Endothelial cell of umbilical vein (primary cell): ENCODE measurements around the gene MAX. TPM values are rescaled to one million over a fixed set of nuclear protein-coding genes. Genes with fewer than 3 reads are reported as not detected.

ENCODE experiments used
- BruUV-seq: library from RNA; stranded (reverse); fragments of 400-500 nt; replicated peaks from 2 replicates; lab custom pipeline; 2021; lab: Mats Ljungman, UMichigan
- CTCF ChIA-PET: fragments of 300-600, 350-600 bp; sonication (Branson Sonifier 250); formaldehyde crosslinking; loops from one replicate; lab custom pipeline; 2021; ENCODE audit warnings: antibody characterized with exemption, inconsistent platforms; lab: Charles Lee
- POLR2A ChIA-PET: fragments of 300-600, 350-600 bp; sonication (Branson Sonifier 250); formaldehyde crosslinking; loops from one replicate; lab custom pipeline; 2021; ENCODE audit warnings: antibody characterized with exemption, inconsistent platforms; lab: Charles Lee
- DNase-seq: peaks from one replicate; pipeline ENCODE4 v3.0.0-alpha.2; 2011; ENCODE audit warnings: low read depth, low spot score
- FAIRE-seq: peaks from 2 replicates; lab custom pipeline; 2011; peaks lifted over from hg19 to GRCh38; lab: Jason Lieb, UNC
- H2AFZ ChIP-seq: 2 replicates; pipeline ENCODE4 v1.6.0; 2012; ENCODE audit warnings: low read depth, low read length, control low read depth, inconsistent platforms
- H3K27ac ChIP-seq: 2 replicates; pipeline ENCODE4 v1.5.1; 2011; ENCODE audit warnings: low read depth, mild to moderate bottlenecking, control low read depth, low read length, moderate library complexity; ENCODE audit not compliant: insufficient read depth
- H3K27me3 ChIP-seq, 2 experiments: 2 replicates each; pipeline versions ENCODE4 v1.6.0 to v1.6.1; 2011; ENCODE audit warnings: low read length in 2 of 2, mixed read lengths in 1 of 2; ENCODE audit not compliant: control insufficient read depth in 2 of 2, insufficient read depth in 2 of 2
- H3K36me3 ChIP-seq, 2 experiments: 2 replicates in 1 of 2; 3 replicates in 1 of 2; pipeline ENCODE4 v1.5.1; 2011; ENCODE audit warnings: low read length in 2 of 2, mild to moderate bottlenecking in 1 of 2, moderate library complexity in 1 of 2; ENCODE audit not compliant: control insufficient read depth in 2 of 2, insufficient read depth in 2 of 2; ENCODE audit errors: extremely low read depth in 1 of 2
- H3K4me1 ChIP-seq: 3 replicates; pipeline ENCODE4 v1.5.1; 2011; ENCODE audit warnings: mild to moderate bottlenecking, low read length; ENCODE audit not compliant: control insufficient read depth, insufficient read depth; ENCODE audit errors: extremely low read depth
- H3K4me2 ChIP-seq: 2 replicates; pipeline ENCODE4 v1.6.1; 2011; ENCODE audit warnings: low read length, control low read depth, mixed read lengths; ENCODE audit not compliant: insufficient read depth
- H3K4me3 ChIP-seq, 3 experiments: fragments of 200-600 bp in 1 of 3; sonication (generic), shearing (Covaris generic) in 1 of 3; replicated peaks in 1 of 3; 2 replicates each; pipeline ENCODE4 v1.5.1; 2011 to 2016; ENCODE audit warnings: control low read depth in 3 of 3, low read length in 3 of 3, mild to moderate bottlenecking in 2 of 3, inconsistent platforms in 1 of 3, low read depth in 1 of 3, moderate library complexity in 1 of 3; ENCODE audit not compliant: insufficient read depth in 1 of 3
- H3K79me2 ChIP-seq: 2 replicates; pipeline ENCODE4 v1.6.0; 2012; ENCODE audit warnings: low read length, inconsistent platforms; ENCODE audit not compliant: control insufficient read depth, insufficient read depth
- H3K9ac ChIP-seq: replicated peaks from 2 replicates; pipeline ENCODE3; 2011; ENCODE audit warnings: low read length, control low read depth; ENCODE audit not compliant: insufficient read depth; ENCODE audit errors: extremely low read depth
- H3K9me1 ChIP-seq: replicated peaks from 3 replicates; pipeline ENCODE4 v1.6.0; 2011; ENCODE audit warnings: mild to moderate bottlenecking, low read length; ENCODE audit not compliant: control insufficient read depth, insufficient read depth; ENCODE audit errors: extremely low read depth
- H3K9me3 ChIP-seq: replicated peaks from 2 replicates; pipeline ENCODE4 v1.5.1; 2012; ENCODE audit warnings: low read length, inconsistent platforms; ENCODE audit not compliant: control insufficient read depth, insufficient read depth
- H4K20me1 ChIP-seq: replicated peaks from 2 replicates; pipeline ENCODE3; 2011; ENCODE audit warnings: mild to moderate bottlenecking, low read length; ENCODE audit not compliant: control insufficient read depth, insufficient read depth; ENCODE audit errors: extremely low read depth
- EZH2 ChIP-seq: IDR thresholded peaks from 2 replicates; pipeline ENCODE4 v1.6.1; 2012; ENCODE audit warnings: borderline replicate concordance, low read depth, mild to moderate bottlenecking, moderate library complexity, low read length, inconsistent platforms; ENCODE audit not compliant: severe bottlenecking
- FOS ChIP-seq: IDR thresholded peaks from 2 replicates; pipeline ENCODE4 v1.6.1; 2011; ENCODE audit warnings: mild to moderate bottlenecking, low read length, moderate library complexity, borderline replicate concordance; ENCODE audit not compliant: insufficient read depth
- GATA2 ChIP-seq: IDR thresholded peaks from 2 replicates; pipeline ENCODE4 v1.7.0; 2011; ENCODE audit warnings: low read depth, mild to moderate bottlenecking, moderate library complexity, mixed read lengths, low read length; ENCODE audit not compliant: insufficient read length, insufficient read depth
- JUN ChIP-seq: IDR thresholded peaks from 2 replicates; pipeline ENCODE4 v1.6.1; 2011; ENCODE audit warnings: borderline replicate concordance, low read depth; ENCODE audit not compliant: insufficient read length, insufficient read depth
- MYC ChIP-seq: IDR thresholded peaks from one replicate; pipeline ENCODE4 v1.6.1; 2011; ENCODE audit warnings: mild to moderate bottlenecking, low read depth, low read length
- POLR2A ChIP-seq: IDR thresholded peaks from 2 replicates; pipeline ENCODE4 v1.6.1; 2012; ENCODE audit warnings: low read depth, mild to moderate bottlenecking, control low read depth, low read length
- POLR2AphosphoS5 ChIP-seq: IDR thresholded peaks from 2 replicates; pipeline ENCODE4 v1.6.1; 2012; ENCODE audit warnings: low read depth, mild to moderate bottlenecking, control low read depth, low read length, moderate library complexity; ENCODE audit not compliant: insufficient read depth
- dilution Hi-C: fragments of 300-500 bp; cut with MboI; formaldehyde crosslinking; loops from one replicate; pipeline ENCODE4 v1.15.0; 2019; ENCODE audit warnings: low sequenced_read_pairs; ENCODE audit not compliant: extremely low pct_ligation_motif_present
- intact Hi-C: fragments of 100-400 bp; cut with micrococcal nuclease; formaldehyde crosslinking; loops from one replicate; pipeline ENCODE4 v1.10.0; 2022
- polyA plus RNA-seq, 4 experiments: library from polyadenylated mRNA; depleted of rRNA in 3 of 4; stranded (reverse) in 3 of 4; unstranded in 1 of 4; fragments of >200 nt; gene quantifications; 2 replicates each; pipeline versions ENCODE4 v1.2.1 to v1.2.3, GENCODE V29; 2011 to 2012; ENCODE audit warnings: missing spikeins in 1 of 4
- total RNA-seq: library from RNA; stranded (reverse); gene quantifications from 2 replicates; pipeline ENCODE4 v1.2.3, GENCODE V29; 2021
- TF ChIP-seq, protein P1 (sequence below), 2 donors: IDR thresholded peaks; 1 replicate in 1 of 2; 2 replicates in 1 of 2; pipeline ENCODE4 v1.5.1; 2011; ENCODE audit warnings: low read length in 2 of 2, mild to moderate bottlenecking in 2 of 2, moderate library complexity in 2 of 2, control low read depth in 1 of 2, inconsistent platforms in 1 of 2, low read depth in 1 of 2; ENCODE audit not compliant: insufficient read depth in 1 of 2; ENCODE audit errors: extremely low read depth in 1 of 2
- TF ChIP-seq, protein P2 (sequence below): IDR thresholded peaks from 2 replicates; pipeline ENCODE4 v1.6.1; 2011; ENCODE audit not compliant: insufficient read depth, insufficient read length

MAX gene
- total and polyA plus RNA-seq, 2 donors (not counting 3 experiments of a cell fraction or from before 2014, with no cell fraction given) = 70.1 to 79.5 TPM

DNA sequence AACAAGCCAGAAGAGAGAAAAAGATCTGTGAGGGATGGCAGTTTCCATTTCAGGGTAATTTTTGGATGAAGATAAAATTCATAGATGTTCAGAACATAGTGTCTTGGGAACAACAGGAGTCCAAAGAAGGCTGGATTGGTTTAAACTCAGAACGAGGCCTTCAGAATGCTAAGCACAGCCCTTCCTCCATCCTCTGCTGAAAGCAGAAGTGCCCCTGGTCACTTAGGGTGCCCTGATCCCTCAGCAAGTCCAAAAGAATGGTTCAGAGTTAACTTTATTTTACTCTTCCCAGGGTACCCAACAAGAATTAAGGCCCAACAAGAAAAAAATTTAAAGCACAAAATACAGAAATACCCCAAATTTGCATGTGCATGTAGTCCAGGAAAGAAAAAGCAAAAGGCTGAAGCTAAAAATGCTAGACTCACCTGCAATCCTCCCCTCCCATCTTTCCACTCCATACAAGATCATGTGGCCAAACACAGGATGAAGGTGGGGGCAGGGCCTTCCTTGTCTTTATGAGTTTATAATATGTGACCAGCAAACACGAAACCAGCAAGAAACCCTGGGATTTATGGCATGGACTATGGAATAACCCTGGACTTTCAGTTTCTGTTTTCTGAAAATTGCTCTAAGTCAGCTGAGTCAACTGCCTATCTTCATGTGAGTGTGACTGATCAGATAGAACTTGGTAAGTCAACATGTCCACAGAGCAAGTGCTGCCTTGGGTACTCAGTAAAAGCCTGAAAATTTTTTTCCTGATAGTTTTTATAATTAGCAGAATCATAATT, 21.2 kb downstream of the MAX start:
- Histone ChIP-seq H3K4me2 (no peak overlapping the region), H3K9me3 (no peaks in the 10 kb centered on the region), H3K27me3 (no peaks in the 10 kb centered on the region), H3K79me2 (peaks cover 20% of the 10 kb centered on the region), H3K36me3 (peaks cover 23 to 35% of the 10 kb centered on the region in 2 experiments), H3K4me1 (peaks cover 10% of the 10 kb centered on the region), H3K9ac (no peak overlapping the region), H3K4me3 (no peak overlapping the region), H3K9me1 (no peaks in the 10 kb centered on the region), H4K20me1 (no peaks in the 10 kb centered on the region), H3K27ac (no peak overlapping the region), H2AFZ (no peak overlapping the region)
- intact Hi-C loops = no loop called here
- BruUV-seq = no TSS peak
- ChIA-PET POLR2A (no interaction called here), CTCF (interaction anchor here (0.6 to 1.2 kb wide), 2 partner anchors 31 to 95 kb away, joined by 3 read pairs; partner anchors contain the start of gene FNTB)
- TF ChIP-seq MYC (no peak), JUN (no peak), EZH2 (no peak), POLR2AphosphoS5 (no peak), POLR2A (no peak), FOS (no peak), GATA2 (no peak)
- TF ChIP-seq, protein P1, sequence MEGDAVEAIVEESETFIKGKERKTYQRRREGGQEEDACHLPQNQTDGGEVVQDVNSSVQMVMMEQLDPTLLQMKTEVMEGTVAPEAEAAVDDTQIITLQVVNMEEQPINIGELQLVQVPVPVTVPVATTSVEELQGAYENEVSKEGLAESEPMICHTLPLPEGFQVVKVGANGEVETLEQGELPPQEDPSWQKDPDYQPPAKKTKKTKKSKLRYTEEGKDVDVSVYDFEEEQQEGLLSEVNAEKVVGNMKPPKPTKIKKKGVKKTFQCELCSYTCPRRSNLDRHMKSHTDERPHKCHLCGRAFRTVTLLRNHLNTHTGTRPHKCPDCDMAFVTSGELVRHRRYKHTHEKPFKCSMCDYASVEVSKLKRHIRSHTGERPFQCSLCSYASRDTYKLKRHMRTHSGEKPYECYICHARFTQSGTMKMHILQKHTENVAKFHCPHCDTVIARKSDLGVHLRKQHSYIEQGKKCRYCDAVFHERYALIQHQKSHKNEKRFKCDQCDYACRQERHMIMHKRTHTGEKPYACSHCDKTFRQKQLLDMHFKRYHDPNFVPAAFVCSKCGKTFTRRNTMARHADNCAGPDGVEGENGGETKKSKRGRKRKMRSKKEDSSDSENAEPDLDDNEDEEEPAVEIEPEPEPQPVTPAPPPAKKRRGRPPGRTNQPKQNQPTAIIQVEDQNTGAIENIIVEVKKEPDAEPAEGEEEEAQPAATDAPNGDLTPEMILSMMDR (IDR thresholded peaks at IDR 0.05; ENCODE audit: extremely low read depth in 1 of 2, insufficient read depth in 1 of 2, low read depth in 1 of 2, low read length in 2 of 2) = no peak
- TF ChIP-seq, protein P2, sequence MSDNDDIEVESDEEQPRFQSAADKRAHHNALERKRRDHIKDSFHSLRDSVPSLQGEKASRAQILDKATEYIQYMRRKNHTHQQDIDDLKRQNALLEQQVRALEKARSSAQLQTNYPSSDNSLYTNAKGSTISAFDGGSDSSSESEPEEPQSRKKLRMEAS = no peak
- FAIRE-seq (no peak), DNase-seq (peak; percentile 11)
- dilution Hi-C loops = no loop called here
